HG02571 (cell line): Measurements from ENCODE around the gene DHDH.

Experiments used
- ATAC-seq: cut with Tn5 transposase; IDR thresholded peaks from one replicate; pipeline ENCODE4 v1.9.1; 2021; ENCODE audit warnings: mild to moderate bottlenecking, moderate library complexity; ENCODE audit not compliant: unreplicated experiment

DHDH gene

DNA sequence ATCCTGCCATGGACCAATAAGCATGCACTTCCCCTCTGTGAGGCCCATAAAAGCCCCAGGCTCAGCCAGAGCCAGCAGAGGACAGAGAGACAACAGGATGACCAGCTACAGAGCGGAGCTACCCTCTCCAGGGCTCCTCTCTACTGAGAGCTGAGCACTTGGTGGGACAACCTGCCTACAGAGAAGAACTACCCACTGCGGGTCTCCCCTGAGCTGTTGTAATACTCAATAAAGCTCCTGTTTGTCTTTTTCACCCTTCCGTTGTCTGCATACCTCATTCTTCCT, 13.7 kb downstream of the DHDH start:
- ATAC-seq: no peak

DNA sequence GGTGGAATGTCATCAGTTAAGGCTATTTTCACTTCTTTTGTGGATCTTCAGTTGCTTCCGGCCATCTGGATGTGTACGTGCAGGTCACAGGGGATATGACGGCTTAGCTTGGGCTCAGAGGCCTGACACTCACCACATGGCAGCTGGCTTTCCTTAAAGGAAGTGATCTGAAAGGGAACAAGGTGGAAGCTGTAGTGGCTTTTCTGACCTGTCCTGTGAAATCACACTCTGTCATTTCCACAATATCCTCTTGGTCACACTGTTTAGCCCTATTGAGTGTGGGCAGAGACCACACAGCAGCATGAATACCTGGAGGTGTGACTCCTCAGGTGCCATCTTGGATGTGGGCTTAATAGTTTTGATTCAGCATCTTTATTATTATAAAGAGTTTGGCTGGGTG, 16.7 kb downstream of the DHDH start:
- ATAC-seq: no peak

DNA sequence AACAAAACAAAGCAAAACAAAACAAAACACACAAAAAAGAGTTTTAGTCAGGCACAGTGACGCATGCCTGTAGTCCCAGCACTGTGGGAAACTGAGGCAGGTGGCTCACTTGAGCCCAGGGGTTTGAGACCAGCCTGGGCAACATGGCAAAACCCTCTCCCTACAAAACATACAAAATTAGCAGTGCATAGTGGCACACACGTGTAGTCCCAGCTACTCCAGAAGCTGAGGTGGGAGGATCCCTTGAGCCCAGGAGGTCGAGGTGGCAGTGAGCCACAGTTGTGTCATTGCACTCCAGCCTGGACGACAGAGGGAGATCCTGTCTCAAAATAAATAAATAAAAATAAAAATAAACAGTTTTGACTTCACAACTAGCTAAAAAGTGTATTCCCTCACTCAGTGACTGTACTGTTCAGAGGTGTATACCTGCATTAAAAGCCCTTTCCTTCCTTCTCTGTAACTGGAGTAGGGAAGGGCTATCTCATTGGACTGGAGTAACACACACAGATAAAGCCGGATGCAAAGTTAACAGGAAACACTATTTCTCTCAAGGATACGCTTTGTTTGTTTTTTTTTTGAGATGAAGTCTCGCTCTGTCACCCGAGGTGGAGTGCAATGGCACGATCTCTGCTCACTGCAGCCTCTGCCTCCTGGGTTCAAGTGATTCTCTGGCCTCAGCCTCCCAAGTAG, 17.5 kb downstream of the DHDH start:
- ATAC-seq: no peak

DNA sequence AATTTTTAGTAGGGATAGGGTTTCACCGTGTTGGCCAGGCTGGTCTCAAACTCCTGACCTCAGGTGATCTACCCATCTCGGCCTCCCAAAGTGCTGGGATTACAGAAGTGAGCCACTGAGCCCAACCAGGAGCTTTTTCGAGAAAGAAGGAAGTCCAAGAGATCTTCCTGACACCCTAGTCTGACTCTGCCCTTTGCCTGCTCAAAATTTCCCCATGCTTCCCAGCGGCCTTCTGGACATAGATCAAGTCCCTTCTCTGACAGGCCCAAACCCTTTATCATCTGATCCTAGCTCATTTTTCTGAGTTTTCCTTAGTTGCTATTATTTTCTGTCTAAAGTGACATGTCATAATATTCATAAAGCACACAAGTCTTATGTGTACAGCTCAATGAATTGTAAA, 19.6 kb downstream of the DHDH start:
- ATAC-seq: no peak

DNA sequence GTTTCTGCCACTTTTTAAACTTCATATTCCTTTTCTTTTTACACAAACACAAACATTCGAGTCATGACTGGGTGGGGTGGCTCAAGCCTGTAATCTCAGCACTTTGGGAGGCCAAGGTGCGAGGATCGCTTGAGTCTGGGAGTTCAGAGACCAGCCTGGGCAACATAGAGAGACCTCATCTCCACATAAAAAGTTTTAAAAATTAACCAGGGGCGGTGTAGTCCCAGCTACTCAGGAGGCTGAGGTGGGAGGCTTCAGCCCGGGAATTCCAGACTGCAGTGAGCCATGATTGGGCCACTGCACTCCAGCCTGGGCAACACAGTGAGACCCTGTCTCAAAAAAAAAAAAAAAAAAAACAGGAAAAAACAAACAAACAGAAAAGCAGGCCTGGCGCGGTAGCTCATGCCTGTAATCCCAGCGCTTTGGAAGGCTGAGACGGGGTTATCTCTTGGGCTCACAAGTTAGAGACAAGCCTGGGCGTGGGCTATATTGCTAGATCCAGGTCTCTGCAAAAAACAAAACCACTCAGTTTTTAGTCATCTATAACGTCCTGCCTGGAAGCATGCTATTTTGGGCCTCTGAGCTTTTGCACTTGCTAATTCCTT, 20.6 kb downstream of the DHDH start:
- ATAC-seq: peak; percentile 7

DNA sequence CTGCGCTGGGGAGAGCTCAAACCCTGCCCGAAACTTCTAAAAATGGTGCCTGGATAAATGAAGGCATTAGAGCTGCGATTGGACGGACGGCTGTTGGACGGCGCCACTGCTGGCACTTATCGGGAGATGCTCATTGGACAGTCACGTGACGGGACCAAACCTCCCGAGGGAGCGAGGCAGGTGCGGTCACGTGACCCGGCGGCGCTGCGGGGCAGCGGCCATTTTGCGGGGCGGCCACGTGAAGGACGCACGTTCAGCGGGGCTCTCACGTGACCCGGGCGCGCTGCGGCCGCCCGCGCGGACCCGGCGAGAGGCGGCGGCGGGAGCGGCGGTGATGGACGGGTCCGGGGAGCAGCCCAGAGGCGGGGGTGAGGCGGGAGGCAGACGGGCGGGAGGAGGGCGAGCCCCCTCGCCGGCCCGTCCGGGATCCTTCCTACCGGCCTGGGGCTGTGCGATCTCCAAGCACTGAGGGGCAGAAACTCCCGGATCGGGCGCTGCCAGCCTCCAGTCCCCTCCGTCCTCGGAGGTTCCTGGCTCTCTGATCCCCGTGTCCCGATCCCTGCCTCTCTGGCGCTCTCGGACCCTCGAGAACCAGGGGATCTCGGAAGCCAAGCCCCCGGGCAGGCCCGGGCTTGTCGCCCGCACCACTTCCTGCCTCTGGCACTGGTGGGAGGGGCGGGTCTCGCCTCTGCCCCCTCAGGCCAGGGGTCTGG, 21.3 kb downstream of the DHDH start, which contains the start of gene BAX:
TSS of gene BAX (plus strand) at position 281 of the 713 bp plus-strand sequence. CDS start at position 335, 54 bp downstream.
- ATAC-seq: peak; percentile 73

DNA sequence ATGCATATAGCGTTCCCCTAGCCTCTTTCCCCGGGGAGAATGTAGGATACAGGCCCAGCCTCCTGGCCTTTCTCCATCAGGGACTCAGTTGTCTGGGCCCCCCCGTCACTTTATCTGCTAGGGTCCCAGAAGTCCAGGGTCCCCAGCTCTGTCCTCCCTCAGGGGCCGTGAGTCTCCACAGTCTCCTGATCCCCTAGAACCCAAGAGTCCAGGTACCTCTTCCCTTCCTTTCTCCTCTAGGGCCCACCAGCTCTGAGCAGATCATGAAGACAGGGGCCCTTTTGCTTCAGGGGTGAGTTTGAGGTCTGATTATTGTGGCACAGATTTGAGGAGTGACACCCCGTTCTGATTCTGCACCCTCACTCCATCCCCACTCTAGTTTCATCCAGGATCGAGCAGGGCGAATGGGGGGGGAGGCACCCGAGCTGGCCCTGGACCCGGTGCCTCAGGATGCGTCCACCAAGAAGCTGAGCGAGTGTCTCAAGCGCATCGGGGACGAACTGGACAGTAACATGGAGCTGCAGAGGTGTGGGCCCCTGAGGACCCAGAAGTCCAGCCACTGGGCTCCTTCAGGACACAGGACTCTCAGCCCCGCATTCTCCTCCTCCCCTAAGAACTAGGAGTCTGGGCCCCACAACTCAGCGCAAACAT, 21.9 kb downstream of the DHDH start:
- no peak for ATAC-seq

DNA sequence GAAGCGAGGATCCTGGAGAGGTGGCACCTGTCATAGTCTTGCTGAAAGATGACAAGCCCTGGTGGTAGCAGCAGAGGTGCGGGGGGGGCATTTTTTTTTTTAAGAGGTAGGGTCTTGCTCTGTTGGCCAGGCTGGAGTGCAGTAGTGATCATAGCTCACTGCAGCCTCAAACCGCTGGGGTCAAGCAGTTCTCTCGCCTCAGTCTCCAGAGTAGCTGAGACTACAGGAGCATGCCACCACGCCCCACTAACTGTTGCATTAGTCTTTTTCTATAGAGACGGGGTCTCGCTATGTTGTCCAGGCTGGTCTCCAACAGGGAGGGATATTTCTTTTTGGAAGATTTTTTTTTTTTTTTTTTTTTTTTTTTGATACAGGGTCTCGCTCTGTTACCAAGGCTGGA, 24.5 kb downstream of the DHDH start:
- ATAC-seq: no peak

DNA sequence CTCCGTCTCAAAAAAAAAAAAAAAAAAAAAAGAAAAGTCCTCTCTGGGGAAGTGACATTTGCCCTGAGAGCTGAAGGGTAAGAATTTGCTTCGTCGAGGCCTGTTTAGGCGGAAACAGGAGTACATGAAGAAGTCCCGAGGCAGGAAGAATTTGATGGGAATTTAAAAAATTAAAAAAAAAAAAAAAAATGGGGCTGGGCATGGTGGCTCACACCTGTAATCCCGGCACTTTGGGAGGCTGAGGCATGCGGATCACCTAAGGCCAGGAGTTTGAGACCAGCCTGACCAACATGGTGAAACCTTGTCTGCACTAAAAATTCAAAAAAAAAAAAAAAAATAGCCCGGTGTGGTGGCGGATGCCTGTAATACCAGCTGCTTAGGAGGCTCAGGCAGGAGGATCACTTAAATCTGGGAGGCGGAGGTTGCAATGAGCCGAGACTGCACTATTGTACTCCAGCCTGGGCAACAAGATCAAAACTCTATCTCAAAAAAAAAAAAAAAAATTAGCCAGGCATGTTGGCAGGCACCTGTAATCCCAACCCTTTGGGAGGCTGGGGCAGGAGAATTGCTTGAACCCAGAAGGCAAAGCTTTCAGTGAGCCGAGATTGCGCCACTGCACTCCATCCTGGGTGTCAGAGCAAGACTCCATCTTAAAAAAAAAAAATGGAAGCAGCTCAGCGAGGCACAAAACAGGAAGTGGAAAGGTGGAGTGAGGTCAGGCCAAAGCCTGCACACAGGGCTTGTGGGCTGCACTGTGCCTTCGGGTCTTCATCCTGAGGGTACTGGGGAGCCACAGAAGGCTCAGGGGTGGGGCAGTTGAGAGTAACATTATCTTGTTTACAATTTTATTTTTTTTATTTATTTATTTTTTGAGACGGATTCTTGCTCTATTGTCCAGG, 26.1 kb downstream of the DHDH start:
- no peak for ATAC-seq

DNA sequence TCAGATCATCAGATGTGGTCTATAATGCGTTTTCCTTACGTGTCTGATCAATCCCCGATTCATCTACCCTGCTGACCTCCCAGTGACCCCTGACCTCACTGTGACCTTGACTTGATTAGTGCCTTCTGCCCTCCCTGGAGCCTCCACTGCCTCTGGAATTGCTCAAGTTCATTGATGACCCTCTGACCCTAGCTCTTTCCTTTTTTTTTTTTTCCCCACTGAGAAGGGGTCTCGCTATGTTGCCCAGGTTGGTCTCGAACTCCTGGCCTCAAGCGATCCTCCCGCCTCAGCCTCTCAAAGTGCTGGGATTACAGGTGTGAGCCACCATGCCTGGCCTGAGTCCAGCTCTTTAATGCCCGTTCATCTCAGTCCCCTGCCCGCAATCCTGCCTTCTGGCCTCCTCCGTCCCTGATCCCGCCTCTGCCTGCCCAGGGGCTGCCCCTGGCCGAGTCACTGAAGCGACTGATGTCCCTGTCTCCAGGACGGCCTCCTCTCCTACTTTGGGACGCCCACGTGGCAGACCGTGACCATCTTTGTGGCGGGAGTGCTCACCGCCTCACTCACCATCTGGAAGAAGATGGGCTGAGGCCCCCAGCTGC, 27.7 kb downstream of the DHDH start:
- ATAC-seq: no peak

DNA sequence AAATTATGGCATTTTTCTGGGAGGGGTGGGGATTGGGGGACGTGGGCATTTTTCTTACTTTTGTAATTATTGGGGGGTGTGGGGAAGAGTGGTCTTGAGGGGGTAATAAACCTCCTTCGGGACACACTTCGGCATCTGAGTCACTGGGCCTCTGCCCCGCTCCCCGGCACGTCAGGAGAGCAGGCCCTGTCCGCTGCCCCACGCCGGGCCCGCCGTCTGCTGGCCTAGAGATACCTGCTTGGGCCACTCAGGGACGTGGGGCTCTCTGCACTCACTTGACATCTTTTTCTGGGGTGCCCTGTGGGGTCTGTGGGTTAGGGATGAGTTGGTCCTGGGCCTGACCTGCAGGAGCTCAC, 28.2 kb downstream of the DHDH start:
- ATAC-seq: no peak

DNA sequence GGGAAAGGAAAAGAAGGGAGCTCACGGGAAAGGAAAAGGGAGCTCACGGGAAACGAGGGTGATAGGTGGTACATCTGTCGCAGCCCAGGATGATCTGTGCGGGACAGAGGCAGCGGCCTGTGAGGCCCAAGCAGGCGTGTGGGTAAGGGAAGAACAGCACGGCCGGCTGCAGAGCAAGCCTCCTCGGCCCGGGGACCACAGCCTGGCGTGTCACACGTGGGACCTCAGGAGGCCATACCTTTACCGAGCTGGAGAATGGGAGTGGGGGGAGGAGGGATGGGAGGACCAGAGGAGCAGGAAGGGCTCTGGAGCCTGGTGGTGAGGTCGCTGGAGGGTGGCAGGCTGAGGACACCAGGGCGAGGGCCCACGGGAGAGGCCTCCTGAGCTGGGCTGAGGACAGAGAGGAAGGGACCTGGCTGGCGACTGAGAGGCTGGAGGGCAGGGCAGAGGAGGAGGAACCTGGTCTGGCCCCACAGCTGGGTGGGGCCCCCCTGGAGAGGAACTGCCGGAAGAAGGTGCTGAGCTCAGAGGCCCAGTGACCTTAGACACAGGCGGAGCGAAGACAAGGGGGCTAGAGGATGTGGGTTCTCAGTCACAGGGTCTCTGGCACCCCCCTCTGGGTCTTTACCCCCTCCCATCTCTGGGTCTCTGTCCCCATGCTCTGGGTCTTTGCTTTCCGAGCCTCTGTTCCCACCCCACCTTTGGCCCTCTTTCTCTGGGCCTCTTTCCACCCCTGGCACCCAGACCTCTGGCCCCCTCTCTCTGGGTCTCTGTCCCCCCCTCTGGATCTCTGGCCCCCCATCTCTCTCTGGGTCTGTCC, 28.7 kb downstream of the DHDH start:
- no peak for ATAC-seq

DNA sequence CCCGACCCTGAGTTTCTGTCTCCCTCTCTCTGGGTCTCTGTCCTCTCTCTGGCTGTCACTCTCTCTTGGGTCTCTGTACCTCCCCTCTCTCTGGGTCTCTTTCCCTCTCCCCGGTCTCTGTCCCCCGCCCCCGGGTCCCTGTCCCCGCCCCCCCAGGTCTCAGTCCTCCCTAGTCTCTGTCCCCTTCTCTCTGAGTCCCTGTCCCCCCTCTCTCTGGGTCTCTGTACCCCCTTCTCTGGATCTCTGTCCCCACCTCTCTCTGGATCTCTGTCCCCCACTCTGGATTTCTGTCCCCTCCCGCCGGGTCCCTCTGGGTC, 29.3 kb downstream of the DHDH start:
- no peak for ATAC-seq

DNA sequence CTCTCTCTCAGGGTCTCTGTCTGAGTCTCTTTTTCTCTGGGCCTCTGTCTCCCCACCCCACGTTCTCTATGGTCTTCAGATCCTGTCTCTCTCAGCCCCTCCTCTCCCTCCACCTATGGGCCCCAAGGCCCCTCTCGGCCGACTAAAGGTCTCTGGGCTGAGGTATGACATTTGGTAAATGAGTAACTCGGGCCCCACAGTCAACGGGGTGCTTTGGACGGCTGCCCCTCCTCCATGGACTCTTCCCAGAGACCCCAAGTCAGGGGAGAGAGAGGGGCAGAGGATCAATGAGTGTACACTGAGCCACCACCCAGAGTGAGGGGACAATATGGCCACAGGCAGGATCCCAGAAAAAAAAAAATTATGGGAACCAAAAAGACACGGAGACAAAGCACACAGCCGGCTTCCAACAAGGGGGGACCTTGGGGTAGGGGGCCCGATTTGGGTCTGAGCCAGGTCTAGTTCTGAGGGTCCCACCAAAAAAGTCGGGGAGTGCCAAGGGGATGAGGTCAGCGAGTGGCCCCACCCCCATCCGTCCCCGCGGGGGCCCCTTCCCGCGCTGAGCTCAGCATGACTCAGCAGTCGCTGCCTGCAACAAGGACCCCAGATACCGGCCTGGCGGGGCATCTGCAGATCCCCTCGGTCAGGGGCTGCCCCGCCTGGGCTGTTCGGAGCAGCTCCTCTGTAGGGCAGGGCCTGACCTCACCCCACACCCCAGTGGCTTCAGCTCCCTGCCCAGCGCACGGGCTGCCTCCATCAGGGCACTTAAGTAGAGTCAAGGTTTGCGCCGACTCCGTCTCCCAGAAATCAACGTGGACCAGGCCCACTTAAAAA, 30.1 kb downstream of the DHDH start:
- no peak for ATAC-seq

DNA sequence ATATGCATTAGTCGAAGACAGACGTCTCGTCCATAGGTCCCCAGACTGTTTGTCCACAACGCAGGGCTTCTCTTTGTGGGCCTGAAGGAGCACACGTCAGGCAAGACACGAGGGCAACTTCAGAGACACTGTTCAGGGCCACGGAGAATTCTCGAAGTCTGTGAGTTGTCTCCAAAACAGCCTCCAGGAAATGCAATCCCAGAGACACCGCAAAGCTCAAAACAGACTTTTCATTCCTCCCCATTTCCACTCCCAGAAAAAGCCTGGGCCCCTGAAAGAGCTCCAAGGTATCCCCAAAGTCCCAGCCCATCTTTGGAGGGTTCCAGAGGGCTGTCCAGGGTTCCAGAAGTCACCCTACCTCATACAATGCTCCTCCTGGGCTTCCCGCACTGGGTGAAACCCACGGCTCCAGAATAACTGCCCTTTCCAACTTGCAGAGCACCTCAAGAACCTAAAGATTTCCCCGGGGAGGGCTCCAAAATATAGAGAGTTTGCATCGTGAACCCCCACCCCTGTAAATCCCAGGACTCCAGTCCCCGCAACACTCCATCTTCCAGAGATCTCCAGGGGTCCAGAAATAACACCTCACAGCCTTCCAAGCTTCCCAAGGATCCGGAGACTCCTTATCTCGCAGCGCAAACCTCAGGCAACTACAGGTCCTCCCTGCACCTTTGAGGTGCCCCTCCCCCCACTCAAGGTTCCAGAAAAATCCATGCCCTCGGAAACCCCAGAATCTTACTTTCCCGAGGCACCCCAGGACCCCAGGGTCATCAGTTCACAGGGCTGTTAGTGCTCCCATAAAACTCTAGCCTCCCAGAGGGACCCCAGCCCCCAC, 30.9 kb downstream of the DHDH start:
- ATAC-seq: no peak

DNA sequence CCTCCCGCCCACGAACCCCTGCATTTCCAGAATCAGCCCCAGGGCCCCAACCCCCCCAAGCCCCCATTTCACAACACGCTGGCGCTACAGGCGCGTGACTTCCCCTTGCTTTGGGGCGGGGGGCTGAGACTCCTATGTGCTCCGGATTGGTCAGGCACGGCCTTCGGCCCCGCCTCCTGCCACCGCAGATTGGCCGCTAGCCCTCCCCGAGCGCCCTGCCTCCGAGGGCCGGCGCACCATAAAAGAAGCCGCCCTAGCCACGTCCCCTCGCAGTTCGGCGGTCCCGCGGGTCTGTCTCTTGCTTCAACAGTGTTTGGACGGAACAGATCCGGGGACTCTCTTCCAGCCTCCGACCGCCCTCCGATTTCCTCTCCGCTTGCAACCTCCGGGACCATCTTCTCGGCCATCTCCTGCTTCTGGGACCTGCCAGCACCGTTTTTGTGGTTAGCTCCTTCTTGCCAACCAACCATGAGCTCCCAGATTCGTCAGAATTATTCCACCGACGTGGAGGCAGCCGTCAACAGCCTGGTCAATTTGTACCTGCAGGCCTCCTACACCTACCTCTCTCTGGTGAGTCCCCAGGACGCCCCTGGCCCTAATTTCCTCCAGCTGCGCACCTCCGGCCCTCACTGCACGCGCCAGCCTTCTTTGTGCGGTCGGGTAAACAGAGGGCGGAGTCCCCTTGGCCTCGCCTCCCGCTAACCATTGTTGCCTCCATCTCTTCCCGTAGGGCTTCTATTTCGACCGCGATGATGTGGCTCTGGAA, 31.7 kb downstream of the DHDH start, which contains the start of gene FTL:
TSS of gene FTL (plus strand) at position 270 of the 766 bp plus-strand sequence. CDS start at position 469, 199 bp downstream.
- peak; percentile 58 for ATAC-seq
